ENCODE data around the gene TEX2.
"Not testable (repeated sequence)": the region's sequence is repeated elsewhere in the genome, so short reads cannot be mapped to it uniquely, and the experiment has no call there.

DNA sequence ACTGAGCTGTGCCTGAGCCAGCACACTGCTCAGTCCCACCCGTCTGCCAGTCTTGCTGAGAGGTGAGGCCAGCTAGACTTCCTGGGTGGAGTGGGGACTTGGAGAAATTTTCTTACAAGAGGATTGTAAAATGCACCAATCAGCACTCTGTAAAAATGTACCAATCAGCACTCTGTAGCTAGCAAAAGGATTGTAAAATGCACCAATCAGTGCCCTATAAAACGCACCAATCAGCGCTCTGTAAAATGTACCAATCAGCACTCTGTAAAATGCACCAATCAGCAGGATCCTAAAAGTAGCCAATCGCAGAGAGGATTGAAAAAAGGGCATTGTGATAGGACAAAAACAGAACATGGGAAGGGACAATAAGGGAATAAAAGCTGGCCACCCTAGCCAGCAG is 84.0 kb downstream of the TEX2 start:
- TF ChIP-seq, protein P1, sequence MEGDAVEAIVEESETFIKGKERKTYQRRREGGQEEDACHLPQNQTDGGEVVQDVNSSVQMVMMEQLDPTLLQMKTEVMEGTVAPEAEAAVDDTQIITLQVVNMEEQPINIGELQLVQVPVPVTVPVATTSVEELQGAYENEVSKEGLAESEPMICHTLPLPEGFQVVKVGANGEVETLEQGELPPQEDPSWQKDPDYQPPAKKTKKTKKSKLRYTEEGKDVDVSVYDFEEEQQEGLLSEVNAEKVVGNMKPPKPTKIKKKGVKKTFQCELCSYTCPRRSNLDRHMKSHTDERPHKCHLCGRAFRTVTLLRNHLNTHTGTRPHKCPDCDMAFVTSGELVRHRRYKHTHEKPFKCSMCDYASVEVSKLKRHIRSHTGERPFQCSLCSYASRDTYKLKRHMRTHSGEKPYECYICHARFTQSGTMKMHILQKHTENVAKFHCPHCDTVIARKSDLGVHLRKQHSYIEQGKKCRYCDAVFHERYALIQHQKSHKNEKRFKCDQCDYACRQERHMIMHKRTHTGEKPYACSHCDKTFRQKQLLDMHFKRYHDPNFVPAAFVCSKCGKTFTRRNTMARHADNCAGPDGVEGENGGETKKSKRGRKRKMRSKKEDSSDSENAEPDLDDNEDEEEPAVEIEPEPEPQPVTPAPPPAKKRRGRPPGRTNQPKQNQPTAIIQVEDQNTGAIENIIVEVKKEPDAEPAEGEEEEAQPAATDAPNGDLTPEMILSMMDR (optimal IDR thresholded peaks at IDR 0.05 in 1 of 3, IDR thresholded peaks at IDR 0.05 in 1 of 3, conservative IDR thresholded peaks at IDR 0.05 in 1 of 3; ENCODE audit: extremely low read depth in 1 of 3, insufficient read depth in 2 of 3, low read length in 3 of 3): not testable (repeated sequence)
- TF ChIP-seq EZH2 (IDR thresholded peaks at IDR 0.05; ENCODE audit: low read length): not testable (repeated sequence)

Measured in keratinocyte (primary cell).